Activated T-cell treated with anti-CD3 and anti-CD28 coated beads, Interleukin-2, amount 50 U/mL, for 72 hours (primary cell): ENCODE measurements around the gene TNRC6B. TPM values are rescaled to one million over a fixed set of nuclear protein-coding genes. Genes with fewer than 3 reads are reported as not detected.

ENCODE experiments used
- ATAC-seq, 2 donors: fragments of 150-1000 bp; cut with Tn5 transposase; replicated peaks in 1 of 2; 2 replicates each; pipeline ENCODE4 v1.10.0; 2021; ENCODE audit warnings: moderate library complexity in 2 of 2, mild to moderate bottlenecking in 1 of 2
- DNase-seq, 2 donors: peaks; one replicate each; pipeline ENCODE4 v3.0.0; 2021 to 2022; ENCODE audit warnings: mixed read lengths in 1 of 2
- H3K27ac Mint-ChIP-seq: one replicate; pipeline ENCODE4 v1.8.0; 2022; ENCODE audit warnings: mild to moderate bottlenecking, moderate library complexity, mixed read lengths
- H3K27me3 Mint-ChIP-seq: one replicate; pipeline ENCODE4 v1.8.0; 2022; ENCODE audit warnings: low read depth, mixed read lengths
- H3K36me3 Mint-ChIP-seq, 2 donors: one replicate each; pipeline ENCODE4 v1.8.0; 2022; ENCODE audit warnings: mixed read lengths in 2 of 2, mild to moderate bottlenecking in 1 of 2; ENCODE audit not compliant: insufficient read depth in 2 of 2
- H3K4me1 Mint-ChIP-seq: one replicate; pipeline ENCODE4 v1.8.0; 2022; ENCODE audit warnings: low read depth, mixed read lengths
- H3K4me3 Mint-ChIP-seq, 2 donors: one replicate each; pipeline ENCODE4 v1.8.0; 2022; ENCODE audit warnings: mild to moderate bottlenecking in 2 of 2, mixed read lengths in 2 of 2, moderate library complexity in 2 of 2
- H3K9me3 Mint-ChIP-seq, 2 donors: one replicate each; pipeline ENCODE4 v1.8.0; 2022; ENCODE audit warnings: mixed read lengths in 2 of 2
- total RNA-seq, 2 donors: library from RNA; stranded (reverse); gene quantifications; one replicate each; pipeline ENCODE4 v1.2.3, GENCODE V29; 2022

The TNRC6B gene
- total RNA-seq, 2 donors from 2014 or later: 62.5 to 65.3 TPM

GRCh38 chr22:40320687-40321086, 143.0 kb downstream of the TNRC6B start:
- Mint-ChIP-seq H3K4me1 (peaks cover 61% of the 10 kb centered on the region), H3K27me3 (no peaks in the 10 kb centered on the region), H3K9me3 (no peaks in the 10 kb centered on the region), H3K4me3 (peak overlapping the region in 1 of 2 donors; percentile 1), H3K27ac (peak overlapping the region; percentile 44), H3K36me3 (peaks cover 6 to 38% of the 10 kb centered on the region in 2 donors)
- DNase-seq: no peak
- ATAC-seq: peak in 1 of 2 donors; percentile 8

GRCh38 chr22:40322021-40322420, 144.3 kb downstream of the TNRC6B start:
- peak overlapping the region; percentile 36 for H3K27ac Mint-ChIP-seq
- peaks cover 67% of the 10 kb centered on the region for H3K4me1 Mint-ChIP-seq
- no peak overlapping the region for H3K4me3 Mint-ChIP-seq
- no peak for ATAC-seq
- H3K36me3 Mint-ChIP-seq: peaks cover 6 to 36% of the 10 kb centered on the region in 2 donors
- no peaks in the 10 kb centered on the region for H3K27me3 Mint-ChIP-seq
- no peaks in the 10 kb centered on the region for H3K9me3 Mint-ChIP-seq
- DNase-seq: no peak

DNA sequence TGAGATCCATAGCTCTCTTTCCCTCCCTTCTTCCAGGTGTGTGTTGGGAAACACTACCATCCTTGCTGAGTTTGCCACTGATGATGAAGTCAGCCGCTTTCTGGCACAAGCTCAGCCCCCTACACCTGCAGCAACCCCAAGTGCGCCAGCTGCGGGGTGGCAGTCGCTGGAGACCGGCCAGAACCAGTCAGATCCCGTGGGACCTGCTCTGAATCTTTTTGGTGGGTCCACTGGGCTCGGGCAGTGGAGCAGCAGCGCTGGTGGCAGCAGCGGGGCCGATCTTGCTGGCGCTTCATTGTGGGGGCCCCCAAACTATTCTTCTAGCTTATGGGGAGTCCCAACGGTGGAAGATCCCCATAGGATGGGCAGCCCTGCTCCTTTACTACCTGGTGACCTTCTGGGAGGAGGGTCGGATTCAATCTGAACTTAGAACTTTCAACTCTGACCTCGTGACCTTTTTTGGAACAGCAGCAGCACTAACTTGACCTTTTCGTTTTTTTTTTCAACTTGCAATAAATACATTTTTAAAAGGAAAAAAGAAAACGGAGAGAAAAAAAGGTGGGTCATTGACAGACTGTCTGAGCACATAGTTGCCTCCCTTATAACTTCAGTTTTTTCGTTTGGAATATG, 145.2 kb downstream of the TNRC6B start:
- no peak for ATAC-seq
- H3K27me3 Mint-ChIP-seq: no peaks in the 10 kb centered on the region
- peaks cover 6 to 28% of the 10 kb centered on the region in 2 donors for H3K36me3 Mint-ChIP-seq
- H3K4me3 Mint-ChIP-seq: peak overlapping the region; percentile 9 to 45
- peaks cover 75% of the 10 kb centered on the region for H3K4me1 Mint-ChIP-seq
- H3K9me3 Mint-ChIP-seq: no peaks in the 10 kb centered on the region
- H3K27ac Mint-ChIP-seq: peak overlapping the region; percentile 36
- DNase-seq: no peak

DNA sequence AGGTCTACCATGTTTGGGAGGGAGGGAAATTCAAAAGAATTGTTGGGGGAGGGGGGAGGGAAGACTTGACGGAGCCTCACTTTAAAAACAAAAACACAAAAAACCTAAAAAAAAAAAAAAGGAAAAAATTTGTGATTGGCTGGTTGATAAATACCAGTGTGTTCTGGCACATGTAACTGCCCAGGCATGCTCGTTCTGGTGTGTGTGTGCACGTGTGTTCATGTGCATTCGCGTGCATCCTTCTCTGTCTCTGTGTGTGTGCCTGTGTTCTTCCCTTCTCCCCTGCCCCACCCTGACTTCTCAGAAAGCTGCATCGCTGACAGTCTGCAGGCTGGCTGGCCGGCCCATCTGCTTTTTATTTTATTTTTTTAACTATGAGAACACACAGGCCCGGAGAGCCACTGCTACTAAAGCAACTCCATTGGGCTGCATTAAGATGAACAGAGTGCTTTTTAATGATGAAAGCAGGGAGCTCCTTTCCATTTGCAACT, 146.0 kb downstream of the TNRC6B start:
- H3K4me1 Mint-ChIP-seq: peaks cover 83% of the 10 kb centered on the region
- no peaks in the 10 kb centered on the region for H3K27me3 Mint-ChIP-seq
- ATAC-seq (no peak), DNase-seq (peak; percentile 14 to 29)
- peak overlapping the region; percentile 97 for H3K27ac Mint-ChIP-seq
- no peaks in the 10 kb centered on the region for H3K9me3 Mint-ChIP-seq
- H3K4me3 Mint-ChIP-seq: peak overlapping the region; percentile 78 to 82
- peaks cover 6 to 24% of the 10 kb centered on the region in 2 donors for H3K36me3 Mint-ChIP-seq

DNA sequence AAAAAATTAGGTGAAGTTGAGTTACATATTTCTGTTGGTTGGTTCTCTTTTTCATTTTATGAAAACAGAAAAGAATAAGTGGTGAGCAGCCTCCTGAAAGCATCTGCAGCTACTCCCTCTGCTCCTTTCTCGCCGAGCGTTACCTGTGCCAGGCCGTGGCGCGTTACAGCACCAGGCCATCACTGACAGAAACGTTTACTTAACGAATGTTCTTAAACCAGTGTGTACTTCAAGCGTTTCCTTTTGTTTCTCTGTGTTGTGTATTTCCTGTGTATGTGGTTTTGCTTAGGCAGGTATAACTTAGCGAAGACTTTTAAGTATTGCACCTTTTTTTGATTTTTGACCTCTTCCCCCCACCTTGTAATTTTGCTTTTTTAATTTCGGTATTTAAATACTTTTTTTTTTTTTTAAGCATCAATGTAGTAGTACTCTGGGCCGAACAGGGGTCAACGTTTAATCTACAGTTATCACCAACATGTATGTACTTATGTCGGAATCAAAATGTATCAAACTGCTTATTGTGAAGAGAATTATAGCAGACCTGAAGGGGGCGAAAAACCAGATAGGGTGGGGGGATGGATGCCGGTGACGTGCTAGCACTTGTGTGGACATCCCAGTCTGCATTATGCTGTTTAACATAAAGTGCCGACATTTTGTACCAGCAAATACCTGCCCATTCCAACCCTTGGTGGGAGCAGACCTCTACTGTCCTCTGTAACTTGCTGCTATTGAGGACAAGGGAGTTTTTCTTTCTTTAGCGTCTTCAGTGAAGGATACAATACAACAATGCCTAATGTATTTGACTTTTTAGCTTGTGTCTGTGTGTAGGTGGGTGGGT, 147.0 kb downstream of the TNRC6B start:
- Mint-ChIP-seq H3K9me3 (no peaks in the 10 kb centered on the region), H3K4me3 (peak overlapping the region; percentile 78 to 82), H3K4me1 (peaks cover 88% of the 10 kb centered on the region), H3K36me3 (peaks cover 6 to 24% of the 10 kb centered on the region in 2 donors), H3K27ac (peak overlapping the region; percentile 97), H3K27me3 (no peaks in the 10 kb centered on the region)
- DNase-seq (peak; percentile 52 to 56), ATAC-seq (peak; percentile 41 to 44)

- peaks cover 88% of the 10 kb centered on the region for H3K4me1 Mint-ChIP-seq
- no peaks in the 10 kb centered on the region for H3K9me3 Mint-ChIP-seq
Observed at GRCh38 chr22:40325315-40325714, 147.6 kb downstream of the TNRC6B start.

DNA sequence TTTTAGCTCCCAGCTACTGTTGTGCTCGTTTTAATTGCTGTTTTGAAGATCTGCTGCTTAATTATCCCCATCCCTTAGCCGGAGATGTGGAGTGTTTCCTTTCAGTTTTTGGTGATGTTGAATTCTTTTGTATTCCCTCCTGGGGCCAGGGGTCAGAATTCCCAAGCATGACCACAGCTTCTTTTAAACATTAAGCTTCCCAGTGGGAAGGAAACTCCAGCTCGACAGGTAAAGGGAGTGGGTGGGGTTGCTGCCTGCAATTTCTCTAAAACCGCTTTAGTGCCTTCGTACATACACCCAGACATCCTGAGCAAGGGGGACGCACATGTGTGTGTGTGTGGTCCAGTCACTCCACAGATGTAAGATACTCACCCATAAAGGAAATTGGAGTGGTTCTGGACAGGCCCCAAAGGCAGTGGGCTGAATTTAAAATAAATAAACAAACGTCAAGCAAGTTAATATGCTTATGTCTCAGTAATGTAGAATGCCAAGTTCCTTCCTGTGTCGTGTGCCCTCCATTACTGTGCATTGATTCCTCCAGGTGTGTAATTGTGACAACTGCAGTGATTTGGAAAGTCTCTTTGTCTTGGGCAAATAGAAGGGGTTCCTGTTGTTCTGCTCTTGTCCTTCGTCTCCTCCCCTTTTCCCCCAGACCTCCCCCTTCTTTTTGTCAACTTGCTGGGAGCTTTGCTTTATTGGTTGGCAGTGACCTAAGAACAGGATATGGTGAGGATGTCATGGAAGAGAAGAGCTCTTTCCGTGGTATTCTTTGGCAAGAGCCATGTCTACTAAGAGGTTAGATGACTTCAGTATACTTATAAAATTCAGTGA, 149.4 kb downstream of the TNRC6B start:
- Mint-ChIP-seq H3K36me3 (peaks cover 4 to 11% of the 10 kb centered on the region in 2 donors), H3K4me3 (peak overlapping the region; percentile 28 to 35), H3K9me3 (no peaks in the 10 kb centered on the region), H3K4me1 (peaks cover 95% of the 10 kb centered on the region), H3K27ac (peak overlapping the region; percentile 61), H3K27me3 (no peaks in the 10 kb centered on the region)
- ATAC-seq: no peak
- no peak for DNase-seq

More at GRCh38 chr22:40325315-40325714, 147.6 kb downstream of the TNRC6B start:
- Mint-ChIP-seq H3K27ac (peak overlapping the region; percentile 97), H3K36me3 (peaks cover 6 to 24% of the 10 kb centered on the region in 2 donors), H3K27me3 (no peaks in the 10 kb centered on the region), H3K4me3 (peak overlapping the region; percentile 78 to 82)
- ATAC-seq (peak; percentile 94 to 95), DNase-seq (peak; percentile 83 to 90)

DNA sequence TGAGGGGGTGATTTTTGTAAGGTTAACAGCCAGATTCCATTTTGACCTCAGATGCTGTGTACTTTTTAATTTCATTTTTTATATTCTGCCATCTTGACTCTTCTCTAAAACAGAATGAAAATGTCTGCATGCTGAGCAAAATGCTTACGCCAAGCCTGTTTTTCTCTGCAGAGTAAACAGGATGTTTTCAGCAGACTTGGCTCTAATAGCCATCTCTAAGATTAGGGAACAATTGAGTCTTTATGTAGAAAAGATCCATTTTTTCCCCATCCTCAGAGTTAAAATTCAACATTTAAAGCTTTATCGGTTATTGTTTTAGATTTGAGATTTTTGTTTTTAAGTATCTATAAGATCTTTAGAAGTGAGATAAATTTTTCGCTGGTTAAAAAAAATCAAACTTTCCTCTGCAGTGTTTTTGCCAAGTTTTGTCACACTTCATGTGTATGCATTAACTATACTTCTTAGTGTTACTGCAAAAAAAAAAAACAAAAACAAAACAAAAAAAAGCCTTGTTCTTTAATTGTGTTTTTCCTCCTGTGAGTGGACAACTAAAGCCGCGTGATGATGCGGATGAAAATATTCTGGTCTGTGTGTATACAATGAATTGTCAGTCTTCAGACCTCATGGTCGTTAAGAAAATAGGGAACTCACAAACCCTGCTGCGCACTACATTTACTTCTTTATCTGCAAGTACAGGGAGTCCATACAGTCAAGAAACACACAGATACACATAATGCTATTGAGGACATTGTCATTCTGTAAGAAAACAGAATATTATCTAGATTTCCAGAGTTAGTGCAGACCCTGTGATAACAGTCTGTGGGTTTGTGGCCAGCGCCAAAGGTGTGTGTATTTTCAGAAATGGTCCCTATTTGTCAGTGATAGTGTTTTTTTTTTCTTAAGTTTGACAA, 151.1 kb downstream of the TNRC6B start:
- no peaks in the 10 kb centered on the region for H3K27me3 Mint-ChIP-seq
- peaks cover 100% of the 10 kb centered on the region for H3K4me1 Mint-ChIP-seq
- no peak for DNase-seq
- H3K9me3 Mint-ChIP-seq: no peaks in the 10 kb centered on the region
- ATAC-seq: no peak
- H3K27ac Mint-ChIP-seq: peak overlapping the region; percentile 59
- H3K4me3 Mint-ChIP-seq: no peak overlapping the region
- H3K36me3 Mint-ChIP-seq: no peaks in the 10 kb centered on the region

GRCh38 chr22:40329466-40329865, 151.7 kb downstream of the TNRC6B start:
- DNase-seq (no peak), ATAC-seq (no peak)
- no peak overlapping the region for H3K27ac Mint-ChIP-seq
- no peaks in the 10 kb centered on the region for H3K36me3 Mint-ChIP-seq
- no peaks in the 10 kb centered on the region for H3K9me3 Mint-ChIP-seq
- H3K27me3 Mint-ChIP-seq: no peaks in the 10 kb centered on the region
- peaks cover 100% of the 10 kb centered on the region for H3K4me1 Mint-ChIP-seq
- H3K4me3 Mint-ChIP-seq: no peak overlapping the region

GRCh38 chr22:40330086-40330485, 152.4 kb downstream of the TNRC6B start:
- Mint-ChIP-seq H3K4me3 (peak overlapping the region; percentile 17 to 40), H3K27ac (no peak overlapping the region), H3K36me3 (peaks cover 0 to 1% of the 10 kb centered on the region in 2 donors), H3K4me1 (peaks cover 100% of the 10 kb centered on the region), H3K27me3 (no peaks in the 10 kb centered on the region), H3K9me3 (no peaks in the 10 kb centered on the region)
- ATAC-seq: no peak
- no peak for DNase-seq

DNA sequence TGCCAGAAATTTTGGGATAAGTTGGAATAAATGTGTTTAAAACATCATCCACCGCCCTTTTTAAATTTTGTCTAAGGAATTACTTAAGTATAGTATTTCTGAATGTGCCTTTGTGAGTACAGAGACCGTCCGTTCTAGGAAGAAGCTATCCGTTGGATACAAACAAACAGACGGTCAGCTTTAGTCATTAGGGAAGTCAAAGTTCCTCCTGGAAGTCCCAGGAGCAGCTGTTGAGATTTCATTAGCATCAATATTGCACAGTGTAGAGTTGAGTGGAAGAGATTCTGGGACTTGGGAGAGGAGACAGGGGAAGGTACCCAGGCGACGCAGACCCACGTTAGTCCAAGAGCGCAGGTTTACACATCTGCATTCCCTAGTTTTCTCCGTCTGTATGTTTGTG, 152.9 kb downstream of the TNRC6B start:
- Mint-ChIP-seq H3K27ac (peak overlapping the region; percentile 66), H3K36me3 (peaks cover 0 to 1% of the 10 kb centered on the region in 2 donors), H3K27me3 (no peaks in the 10 kb centered on the region), H3K9me3 (no peaks in the 10 kb centered on the region), H3K4me3 (peak overlapping the region in 1 of 2 donors; percentile 10), H3K4me1 (peaks cover 100% of the 10 kb centered on the region)
- ATAC-seq (no peak), DNase-seq (no peak)

DNA sequence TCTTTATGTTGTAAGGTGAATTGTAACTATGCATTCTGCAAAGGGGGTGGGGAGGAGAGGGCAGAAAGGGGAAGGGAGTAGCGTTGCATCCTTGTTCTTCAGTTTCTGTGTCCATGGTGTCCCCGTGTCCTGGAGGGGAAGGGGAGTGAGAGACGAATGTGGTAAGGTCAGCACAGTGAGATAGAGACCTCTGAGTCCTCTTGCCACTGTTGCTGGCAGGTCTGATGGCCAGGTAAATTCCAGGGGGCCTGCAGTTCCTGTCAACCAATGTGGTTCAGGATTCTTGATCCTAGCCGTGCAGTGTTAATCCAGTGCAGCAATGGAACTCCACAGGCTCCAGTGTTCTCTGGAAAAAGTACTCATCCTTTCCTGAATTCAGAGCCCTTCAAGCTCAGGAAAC, 154.0 kb downstream of the TNRC6B start:
- Mint-ChIP-seq H3K36me3 (peaks cover 0 to 6% of the 10 kb centered on the region in 2 donors), H3K27me3 (no peaks in the 10 kb centered on the region), H3K4me1 (peaks cover 98% of the 10 kb centered on the region), H3K9me3 (no peaks in the 10 kb centered on the region), H3K27ac (peak overlapping the region; percentile 92), H3K4me3 (peak overlapping the region; percentile 55 to 89)
- ATAC-seq (peak in 1 of 2 donors; percentile 6), DNase-seq (no peak)
